Lower lobe of right lung (tissue), 2 donors: Measurements from ENCODE around the gene LRFN4. TPM values are rescaled to one million over a fixed set of nuclear protein-coding genes. Genes with fewer than 3 reads are reported as not detected.

Source experiments
- ATAC-seq, 2 donors: fragments of 200-7000 bp; cut with Tn5 transposase; one replicate each; pipeline ENCODE4 v1.9.1; 2020 to 2022; ENCODE audit warnings: mild to moderate bottlenecking in 2 of 2, moderate library complexity in 2 of 2
- DNase-seq: peaks from one replicate; pipeline ENCODE4 v3.0.0-alpha.2; 2020
- H3K27ac ChIP-seq: fragments of 200-600 bp; one replicate; pipeline ENCODE4 v1.8.0; 2022
- H3K27me3 ChIP-seq: fragments of 200-600 bp; one replicate; pipeline ENCODE4 v1.8.0; 2022; ENCODE audit warnings: low read depth
- H3K36me3 ChIP-seq: fragments of 200-600 bp; one replicate; pipeline ENCODE4 v1.8.0; 2022; ENCODE audit warnings: mild to moderate bottlenecking
- H3K4me1 ChIP-seq: fragments of 200-600 bp; one replicate; pipeline ENCODE4 v1.8.0; 2022
- H3K4me3 ChIP-seq: fragments of 200-600 bp; one replicate; pipeline ENCODE4 v1.8.0; 2022; ENCODE audit warnings: mild to moderate bottlenecking
- H3K9me3 ChIP-seq: fragments of 200-600 bp; one replicate; pipeline ENCODE4 v1.8.0; 2022
- intact Hi-C: fragments of 100-400 bp; cut with DNase I; formaldehyde crosslinking; loops from one replicate; pipeline ENCODE4 v1.11.0; 2022
- total RNA-seq: library from RNA; stranded (reverse); fragmentation: NEBNext Ultra II Directional; extraction: Animal tissue kit (Norgen Biotek cat#: 25700); gene quantifications from one replicate; pipeline ENCODE4 v1.2.1, GENCODE V29; 2021
- TF ChIP-seq, protein P1 (sequence below): fragments of 200-600 bp; IDR thresholded peaks from one replicate; pipeline ENCODE4 v1.8.0; 2022; ENCODE audit warnings: antibody characterized with exemption, mild to moderate bottlenecking
- donor health status: DM: no; HTN: yes; CAD: no; lungs with severe emphysema.

Gene LRFN4
- total RNA-seq, 1 donor from 2014 or later: 15.7 TPM

DNA sequence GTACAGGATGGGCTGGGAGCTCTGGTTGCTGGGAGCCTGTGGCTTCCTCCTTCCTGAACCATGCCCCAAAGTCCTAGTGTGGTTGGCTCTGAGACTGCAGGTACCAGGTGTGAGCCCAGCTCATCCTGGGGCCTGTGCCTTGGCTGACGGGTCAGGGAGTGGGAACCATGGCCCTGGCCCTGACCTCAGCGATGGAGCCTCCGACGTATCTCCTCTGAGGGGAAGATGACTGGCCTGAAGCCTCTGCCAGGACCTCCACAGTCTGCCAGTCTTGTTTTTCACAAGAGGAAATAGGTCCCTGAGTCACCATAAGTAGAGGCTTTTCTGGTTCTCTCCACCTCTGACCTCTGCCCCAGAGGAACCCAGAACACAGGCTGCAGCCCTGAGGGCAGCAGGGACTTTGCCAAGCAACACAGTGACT lies 10.2 kb upstream of the LRFN4 start:
- TF ChIP-seq, protein P1, sequence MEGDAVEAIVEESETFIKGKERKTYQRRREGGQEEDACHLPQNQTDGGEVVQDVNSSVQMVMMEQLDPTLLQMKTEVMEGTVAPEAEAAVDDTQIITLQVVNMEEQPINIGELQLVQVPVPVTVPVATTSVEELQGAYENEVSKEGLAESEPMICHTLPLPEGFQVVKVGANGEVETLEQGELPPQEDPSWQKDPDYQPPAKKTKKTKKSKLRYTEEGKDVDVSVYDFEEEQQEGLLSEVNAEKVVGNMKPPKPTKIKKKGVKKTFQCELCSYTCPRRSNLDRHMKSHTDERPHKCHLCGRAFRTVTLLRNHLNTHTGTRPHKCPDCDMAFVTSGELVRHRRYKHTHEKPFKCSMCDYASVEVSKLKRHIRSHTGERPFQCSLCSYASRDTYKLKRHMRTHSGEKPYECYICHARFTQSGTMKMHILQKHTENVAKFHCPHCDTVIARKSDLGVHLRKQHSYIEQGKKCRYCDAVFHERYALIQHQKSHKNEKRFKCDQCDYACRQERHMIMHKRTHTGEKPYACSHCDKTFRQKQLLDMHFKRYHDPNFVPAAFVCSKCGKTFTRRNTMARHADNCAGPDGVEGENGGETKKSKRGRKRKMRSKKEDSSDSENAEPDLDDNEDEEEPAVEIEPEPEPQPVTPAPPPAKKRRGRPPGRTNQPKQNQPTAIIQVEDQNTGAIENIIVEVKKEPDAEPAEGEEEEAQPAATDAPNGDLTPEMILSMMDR: no peak
- ATAC-seq (no peak), DNase-seq (no peak)
- intact Hi-C loops: no loop called here
- peaks cover 21% of the 10 kb centered on the region for H3K4me1 ChIP-seq
- H3K36me3 ChIP-seq: peaks cover 42% of the 10 kb centered on the region
- no peaks in the 10 kb centered on the region for H3K9me3 ChIP-seq
- no peak overlapping the region for H3K27ac ChIP-seq
- H3K4me3 ChIP-seq: no peak overlapping the region
- no peaks in the 10 kb centered on the region for H3K27me3 ChIP-seq

DNA sequence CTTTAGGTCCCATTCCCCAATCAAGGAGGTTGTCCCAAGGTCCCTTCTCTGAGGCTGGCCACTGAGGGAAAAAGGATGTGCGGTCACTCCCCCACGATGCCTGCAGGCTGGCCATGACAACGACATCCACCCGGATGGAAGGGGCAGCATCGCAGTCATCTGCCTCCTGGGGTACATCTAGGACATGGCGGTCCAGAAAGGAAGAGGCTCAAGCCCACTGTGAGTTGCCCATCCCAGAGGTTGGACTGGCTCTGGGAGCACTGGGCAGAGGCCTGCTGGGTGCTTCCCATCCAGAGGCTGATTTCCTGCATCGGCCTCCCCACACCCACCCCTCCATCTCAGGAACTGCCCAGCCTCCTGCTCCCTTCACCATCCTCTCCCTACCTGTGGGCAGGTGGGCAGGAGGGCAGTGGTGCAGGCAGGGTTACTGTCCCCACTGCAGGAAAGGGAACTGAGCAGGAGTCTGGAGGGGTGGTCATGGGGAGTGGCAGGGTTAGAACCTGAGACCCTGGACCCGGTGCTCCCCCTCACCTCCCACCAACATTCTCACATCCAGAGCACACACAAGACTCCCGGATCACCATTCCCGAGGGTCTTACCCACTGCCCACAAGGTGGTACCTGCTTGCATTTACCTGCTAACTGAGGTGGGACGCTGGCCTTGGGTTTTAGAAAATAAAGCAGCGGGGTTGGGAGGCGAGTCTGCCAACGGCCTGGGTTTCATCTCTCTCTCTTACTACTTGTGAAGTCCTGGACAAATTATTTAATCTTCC lies 9.2 kb upstream of the LRFN4 start:
- TF ChIP-seq, protein P1: no peak
- Histone ChIP-seq H3K4me3 (no peak overlapping the region), H3K27ac (no peak overlapping the region), H3K27me3 (no peaks in the 10 kb centered on the region), H3K4me1 (peaks cover 12% of the 10 kb centered on the region), H3K36me3 (peaks cover 42% of the 10 kb centered on the region), H3K9me3 (no peaks in the 10 kb centered on the region)
- no peak for DNase-seq
- intact Hi-C loops: no loop called here
- ATAC-seq: no peak

DNA sequence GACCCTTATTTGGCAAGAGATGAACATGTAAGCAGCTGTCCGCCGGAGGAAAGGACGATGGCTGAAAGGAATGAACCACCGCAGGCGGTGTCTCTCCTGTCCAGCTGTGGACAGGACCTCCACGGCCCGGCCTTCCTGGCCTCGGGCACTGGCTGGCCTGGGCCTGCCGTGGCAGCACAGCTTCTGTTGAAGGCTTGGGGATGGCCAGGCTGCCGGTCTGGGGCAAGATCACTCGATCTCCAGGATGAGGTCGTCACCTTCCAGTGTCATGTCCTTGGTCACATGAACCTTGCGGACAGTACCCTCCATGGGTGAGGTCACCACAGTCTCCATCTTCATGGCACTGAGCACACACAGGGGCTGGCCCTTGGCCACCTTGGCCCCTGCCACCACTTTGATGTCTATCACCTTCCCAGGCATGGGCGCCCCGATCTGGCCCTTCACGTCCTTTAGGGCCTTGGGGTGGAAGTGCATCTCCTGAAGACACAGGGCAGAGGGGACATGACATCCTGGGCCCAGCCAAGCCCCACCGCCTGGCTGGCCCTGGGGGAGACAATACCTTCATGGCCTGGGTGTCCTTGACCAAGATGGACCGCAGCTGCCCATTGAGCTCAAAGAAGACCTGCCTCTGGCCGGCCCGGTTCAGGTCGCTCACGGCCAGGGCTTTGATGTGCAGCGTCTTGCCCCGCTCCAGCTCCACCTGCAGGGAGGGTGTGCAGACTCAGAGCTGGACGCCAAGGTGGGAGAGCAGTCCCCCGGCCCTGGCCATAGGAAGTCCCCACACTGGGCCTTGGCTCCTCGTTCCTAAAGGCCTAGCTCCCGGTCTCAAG lies 8.0 kb upstream of the LRFN4 start:
- no peak for ATAC-seq
- H3K27me3 ChIP-seq: no peaks in the 10 kb centered on the region
- intact Hi-C loops: no loop called here
- peaks cover 42% of the 10 kb centered on the region for H3K36me3 ChIP-seq
- H3K4me3 ChIP-seq: no peak overlapping the region
- no peak overlapping the region for H3K27ac ChIP-seq
- peaks cover 10% of the 10 kb centered on the region for H3K4me1 ChIP-seq
- TF ChIP-seq, protein P1: no peak
- H3K9me3 ChIP-seq: no peaks in the 10 kb centered on the region
- no peak for DNase-seq

DNA sequence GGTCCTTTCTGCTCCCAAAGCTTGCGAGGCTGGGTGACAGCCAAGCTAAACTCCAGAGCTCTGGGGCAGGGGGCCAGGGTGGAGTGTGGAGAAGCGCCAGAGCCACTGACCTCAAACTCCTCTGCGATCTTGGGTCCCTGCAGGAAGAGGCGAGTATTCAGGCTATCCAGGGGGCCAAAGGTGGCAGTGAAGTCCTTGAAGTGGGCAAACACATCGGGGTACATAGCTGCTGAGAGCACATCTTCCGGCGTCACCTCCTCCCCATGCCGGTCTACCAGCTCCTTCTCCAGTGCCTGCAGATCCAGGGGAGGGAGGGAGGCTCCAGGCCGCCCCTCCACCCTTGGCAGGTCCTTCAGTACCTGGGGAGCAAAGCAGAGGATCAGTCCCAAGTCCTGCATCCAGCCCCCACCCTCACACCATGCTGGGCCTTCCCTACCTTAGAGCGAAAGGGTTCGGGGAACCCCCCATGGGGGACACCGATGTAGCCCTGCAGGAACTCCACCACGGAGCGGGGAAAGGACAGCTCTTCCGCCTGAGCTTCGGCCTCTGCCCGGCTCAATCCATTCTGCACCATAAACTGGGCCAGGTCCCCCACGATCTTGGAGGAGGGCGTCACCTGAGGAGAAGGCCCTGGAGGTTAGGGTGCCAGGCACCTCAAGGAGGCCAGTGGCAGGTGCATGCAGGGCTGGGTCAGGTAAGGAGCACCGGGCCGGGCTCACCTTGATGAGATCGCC lies 7.2 kb upstream of the LRFN4 start:
- Histone ChIP-seq H3K4me3 (no peak overlapping the region), H3K4me1 (peaks cover 2% of the 10 kb centered on the region), H3K9me3 (no peaks in the 10 kb centered on the region), H3K36me3 (peaks cover 42% of the 10 kb centered on the region), H3K27ac (no peak overlapping the region), H3K27me3 (no peaks in the 10 kb centered on the region)
- TF ChIP-seq, protein P1: no peak
- intact Hi-C loops: no loop called here
- ATAC-seq: no peak
- peak; percentile 31 for DNase-seq

DNA sequence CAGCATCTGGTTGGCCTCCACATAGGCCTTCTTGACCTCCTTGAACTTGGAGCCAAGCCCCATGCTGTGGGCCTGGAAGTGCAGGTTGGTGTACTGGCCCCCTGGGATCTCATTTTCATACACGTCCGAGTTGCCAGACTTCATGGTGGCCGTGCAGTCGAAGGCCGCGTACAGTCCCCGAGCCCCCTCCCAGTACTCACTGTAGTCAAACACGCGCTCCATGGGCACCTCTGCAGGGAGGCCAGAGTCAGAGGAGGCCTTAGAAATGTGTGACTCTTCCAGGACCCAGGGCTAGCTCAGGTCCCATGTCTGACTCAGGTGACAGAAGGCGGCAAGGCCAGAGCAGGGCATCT lies 6.7 kb upstream of the LRFN4 start:
- TF ChIP-seq, protein P1: no peak
- H3K27ac ChIP-seq: no peak overlapping the region
- H3K9me3 ChIP-seq: no peaks in the 10 kb centered on the region
- H3K4me1 ChIP-seq: peaks cover 4% of the 10 kb centered on the region
- intact Hi-C loops: no loop called here
- DNase-seq (no peak), ATAC-seq (no peak)
- H3K4me3 ChIP-seq: no peak overlapping the region
- no peaks in the 10 kb centered on the region for H3K27me3 ChIP-seq
- peaks cover 38% of the 10 kb centered on the region for H3K36me3 ChIP-seq
